PC-3 (cell line): ENCODE results near the gene PCCA. TPM values are rescaled to one million over a fixed set of nuclear protein-coding genes. Genes with fewer than 3 reads are reported as not detected.
"Not testable (repeated sequence)": the region's sequence is repeated elsewhere in the genome, so short reads cannot be mapped to it uniquely, and the experiment has no call there.

Experiments
- ATAC-seq: fragments of 200-7000 bp; cut with Tn5 transposase; 2 replicates; pipeline ENCODE4 v1.9.1; 2020; ENCODE audit warnings: mild to moderate bottlenecking, moderate library complexity
- BruUV-seq: library from RNA; stranded (reverse); fragments of 400-500 nt; replicated peaks from 2 replicates; lab custom pipeline; 2021; lab: Mats Ljungman, UMichigan
- CTCF ChIA-PET: fragments of 300-600 bp; sonication (Branson Sonifier 250); formaldehyde crosslinking; loops from one replicate; lab custom pipeline; 2022; ENCODE audit warnings: antibody characterized with exemption; lab: Charles Lee
- POLR2A ChIA-PET: fragments of 300-600 bp; sonication (Branson Sonifier 250); formaldehyde crosslinking; loops from one replicate; lab custom pipeline; 2022; ENCODE audit warnings: antibody characterized with exemption; ENCODE audit not compliant: unreplicated experiment; lab: Charles Lee
- DNase-seq: peaks from one replicate; pipeline ENCODE4 v3.0.0-alpha.2; 2015
- H2AFZ ChIP-seq: fragments of 300-600 bp; sonication (generic); 2 replicates; pipeline ENCODE4 v1.6.0; 2016; ENCODE audit warnings: antibody characterized with exemption, low read length
- H3F3A ChIP-seq: fragments of 300-600 bp; sonication (generic); one replicate; pipeline ENCODE4 v1.6.0; 2017; ENCODE audit warnings: antibody characterized with exemption, low read length, control low read depth, mild to moderate bottlenecking; ENCODE audit not compliant: unreplicated experiment
- H3K27ac ChIP-seq: fragments of 300-600 bp; sonication (generic); 2 replicates; pipeline ENCODE4 v1.5.1; 2016; ENCODE audit warnings: mild to moderate bottlenecking, low read length
- H3K27me3 ChIP-seq: fragments of 300-600 bp; sonication (generic); 2 replicates; pipeline ENCODE4 v1.6.1; 2016; ENCODE audit warnings: low read length, mixed read lengths
- H3K36me3 ChIP-seq: fragments of 300-600 bp; sonication (generic); 2 replicates; pipeline ENCODE4 v1.6.1; 2016; ENCODE audit warnings: low read depth, mixed run types, low read length, mixed read lengths
- H3K4me1 ChIP-seq: fragments of 300-600 bp; sonication (generic); 2 replicates; pipeline ENCODE4 v1.5.1; 2016; ENCODE audit warnings: low read length; ENCODE audit not compliant: insufficient read depth
- H3K4me2 ChIP-seq: fragments of 300-600 bp; sonication (generic); 2 replicates; pipeline ENCODE4 v1.6.0; 2016; ENCODE audit warnings: low read length
- H3K4me3 ChIP-seq: fragments of 300-600 bp; sonication (generic); 2 replicates; pipeline ENCODE4 v1.5.1; 2016; ENCODE audit warnings: mild to moderate bottlenecking, low read length, mixed read lengths
- H3K79me2 ChIP-seq: fragments of 300-600 bp; sonication (generic); 2 replicates; pipeline ENCODE4 v1.6.1; 2017; ENCODE audit warnings: low read length, mixed read lengths
- H3K9ac ChIP-seq: fragments of 300-600 bp; sonication (generic); 2 replicates; pipeline ENCODE4 v1.6.0; 2016; ENCODE audit warnings: mild to moderate bottlenecking, low read length
- H3K9me2 ChIP-seq: fragments of 300-600 bp; sonication (generic); replicated peaks from 2 replicates; pipeline ENCODE4 v1.6.1; 2016; ENCODE audit warnings: mixed run types, low read length, mixed read lengths
- H3K9me3 ChIP-seq: fragments of 300-600 bp; sonication (generic); 2 replicates; pipeline ENCODE4 v1.6.1; 2016; ENCODE audit warnings: low read length, mixed read lengths
- H4K20me1 ChIP-seq: fragments of 300-600 bp; sonication (generic); 2 replicates; pipeline ENCODE4 v1.6.1; 2016; ENCODE audit warnings: low read length, mixed read lengths
- CTCF ChIP-seq: fragments of 300-600 bp; sonication (generic); conservative IDR thresholded peaks from 2 replicates; pipeline ENCODE4 v1.5.1; 2017; ENCODE audit warnings: antibody characterized with exemption, low read depth, mild to moderate bottlenecking, low read length
- EZH2 ChIP-seq: fragments of 300-600 bp; sonication (generic); IDR thresholded peaks from one replicate; pipeline ENCODE4 v1.6.1; 2017; ENCODE audit warnings: antibody characterized with exemption, mild to moderate bottlenecking, low read length; ENCODE audit not compliant: unreplicated experiment
- EZH2phosphoT487 ChIP-seq: fragments of 300-600 bp; sonication (generic); IDR thresholded peaks from 2 replicates; pipeline ENCODE4 v1.6.1; 2018; ENCODE audit warnings: mild to moderate bottlenecking, antibody characterized with exemption, low read length, borderline replicate concordance
- intact Hi-C: fragments of 100-400 bp; cut with micrococcal nuclease; formaldehyde crosslinking; loops from 2 replicates; pipeline ENCODE4 v1.9.0; 2023
- total RNA-seq: library from RNA; depleted of rRNA; stranded (reverse); fragments of >200 nt; gene quantifications from 2 replicates; pipeline ENCODE4 v1.2.3, GENCODE V29; 2014

The PCCA gene
- total RNA-seq, 1 experiment from 2014 or later, result 10.5 TPM

GRCh38 chr13:100096526-100096925 lies 7.6 kb downstream of the PCCA start:
- ATAC-seq (no peak), DNase-seq (no peak)
- Histone ChIP-seq H3K4me2 (no peak overlapping the region), H2AFZ (no peak overlapping the region), H3K27ac (no peak overlapping the region), H3K4me1 (peaks cover 12% of the 10 kb centered on the region), H3K4me3 (no peak overlapping the region), H3F3A (no peaks in the 10 kb centered on the region), H3K9me3 (no peaks in the 10 kb centered on the region), H3K27me3 (no peaks in the 10 kb centered on the region), H4K20me1 (no peaks in the 10 kb centered on the region), H3K9me2 (no peaks in the 10 kb centered on the region), H3K36me3 (no peaks in the 10 kb centered on the region), H3K9ac (no peak overlapping the region), H3K79me2 (peaks cover 12% of the 10 kb centered on the region)
- no TSS peak for BruUV-seq
- intact Hi-C loops, result loop anchor here (10.0 kb wide), 1 partner anchor 118 kb away; no protein-coding TSS in a partner anchor
- ChIA-PET CTCF (no interaction called here), POLR2A (no interaction called here)
- TF ChIP-seq CTCF (no peak), EZH2 (no peak), EZH2phosphoT487 (no peak)

- H3K36me3 ChIP-seq, result no peaks in the 10 kb centered on the region
- no peaks in the 10 kb centered on the region for H4K20me1 ChIP-seq
- BruUV-seq, result no TSS peak
- intact Hi-C loops, result loop anchor here (10.0 kb wide), 1 partner anchor 117 kb away; no protein-coding TSS in a partner anchor
- TF ChIP-seq CTCF, result no peak
- no peak for TF ChIP-seq EZH2phosphoT487
- TF ChIP-seq EZH2, result no peak
- POLR2A ChIA-PET, result no interaction called here
- no peaks in the 10 kb centered on the region for H3K9me3 ChIP-seq
- H3K4me3 ChIP-seq, result no peak overlapping the region
- ATAC-seq (no peak), DNase-seq (no peak)
- H3K27ac ChIP-seq, result no peak overlapping the region
- CTCF ChIA-PET, result no interaction called here
- no peak overlapping the region for H3K9ac ChIP-seq
- no peaks in the 10 kb centered on the region for H3K9me2 ChIP-seq
- H3F3A ChIP-seq, result no peaks in the 10 kb centered on the region
- H3K79me2 ChIP-seq, result 0 out of 2 replicates have a peak, but pooled peaks cover 7% of the 10 kb centered on the region
- no peaks in the 10 kb centered on the region for H3K27me3 ChIP-seq
- peaks cover 12% of the 10 kb centered on the region for H3K4me1 ChIP-seq
- H3K4me2 ChIP-seq, result no peak overlapping the region
- H2AFZ ChIP-seq, result no peak overlapping the region
Observed at GRCh38 chr13:100097821-100098220, 8.9 kb downstream of the PCCA start.

DNA sequence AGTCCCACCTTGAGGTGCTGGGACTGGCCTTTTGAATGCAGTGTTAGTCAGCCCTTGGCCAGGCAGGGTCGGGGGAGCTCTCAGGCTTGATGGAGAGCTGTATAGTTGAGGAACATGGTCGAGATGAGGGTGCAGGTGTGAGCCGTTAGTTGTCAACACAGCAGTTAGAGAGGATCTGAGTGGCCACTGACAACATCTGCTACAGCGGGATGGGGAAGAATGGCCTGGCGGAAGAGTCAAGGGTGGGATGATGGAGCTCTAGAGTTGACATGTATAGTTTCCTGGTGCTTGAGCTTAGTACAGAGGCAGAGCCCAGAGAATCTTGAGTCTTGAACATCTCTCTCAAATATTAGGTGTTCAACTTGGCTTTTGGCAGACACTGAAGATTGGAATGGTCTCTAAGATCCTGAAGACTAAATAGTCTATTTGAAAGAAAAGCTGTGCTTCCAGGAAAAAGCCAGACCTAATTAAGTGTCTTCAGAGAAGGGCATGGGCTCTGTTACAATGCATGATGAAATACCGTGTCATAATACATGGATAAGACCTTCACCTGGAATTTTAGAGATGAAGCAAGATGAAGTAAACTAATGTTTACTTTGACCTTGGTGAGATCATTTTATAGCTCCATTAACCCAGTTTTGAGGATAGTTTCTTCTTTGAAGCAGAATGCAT lies 9.7 kb downstream of the PCCA start:
- DNase-seq, result peak; percentile 2
- intact Hi-C loops, result loop anchor here (10.0 kb wide), 1 partner anchor 116 kb away; no protein-coding TSS in a partner anchor
- Histone ChIP-seq H3K79me2 (0 out of 2 replicates have a peak, but pooled peaks cover 6% of the 10 kb centered on the region), H3F3A (no peaks in the 10 kb centered on the region), H3K9me2 (no peaks in the 10 kb centered on the region), H3K27me3 (no peaks in the 10 kb centered on the region), H3K4me3 (no peak overlapping the region), H3K27ac (no peak overlapping the region), H3K4me2 (no peak overlapping the region), H3K4me1 (peaks cover 12% of the 10 kb centered on the region), H2AFZ (no peak overlapping the region), H3K9ac (no peak overlapping the region), H4K20me1 (no peaks in the 10 kb centered on the region), H3K36me3 (no peaks in the 10 kb centered on the region), H3K9me3 (no peaks in the 10 kb centered on the region)
- BruUV-seq, result TSS peak; percentile 74
- TF ChIP-seq CTCF (no peak), EZH2phosphoT487 (no peak), EZH2 (no peak)
- POLR2A ChIA-PET, result no interaction called here
- CTCF ChIA-PET, result no interaction called here
- ATAC-seq, result peak; percentile 24; the same call in 1 of the 2 replicates

DNA sequence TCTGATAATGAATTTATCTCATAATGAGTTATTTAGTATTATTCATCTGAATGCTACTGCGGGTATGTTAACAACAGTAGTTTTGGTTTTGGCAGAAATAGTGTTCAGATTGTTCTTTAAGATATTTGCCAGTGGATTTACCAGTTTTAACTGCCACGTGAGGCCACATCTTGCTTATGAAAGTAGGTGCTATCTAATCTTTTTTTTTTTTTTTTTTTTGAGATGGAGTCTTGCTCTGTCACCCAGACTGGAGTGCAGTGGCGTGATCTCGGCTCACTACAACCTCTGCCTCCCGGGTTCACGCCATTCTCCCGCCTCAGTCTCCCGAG lies 10.2 kb downstream of the PCCA start:
- H3K27ac ChIP-seq, H3K4me3 ChIP-seq, H3K9me3 ChIP-seq, CTCF ChIA-PET, H2AFZ ChIP-seq, H3K79me2 ChIP-seq, H3F3A ChIP-seq, H3K9ac ChIP-seq, BruUV-seq, H3K27me3 ChIP-seq, H3K4me2 ChIP-seq, H3K9me2 ChIP-seq, POLR2A ChIA-PET, DNase-seq, H4K20me1 ChIP-seq, H3K36me3 ChIP-seq: not testable (repeated sequence)
- intact Hi-C loops, result loop anchor here (10.0 kb wide), 1 partner anchor 116 kb away; no protein-coding TSS in a partner anchor
- ATAC-seq, result peak; percentile 18; the same call in 1 of the 2 replicates
- H3K4me1 ChIP-seq, result peaks cover 12% of the 10 kb centered on the region
